HepG2 (cell line): ENCODE results near the gene ITGB5. TPM values are rescaled to one million over a fixed set of nuclear protein-coding genes. Genes with fewer than 3 reads are reported as not detected.

Experiments
- AHDC1 ChIP-seq: sonication (generic); formaldehyde crosslinking; IDR thresholded peaks from 2 replicates; pipeline ENCODE4 v1.5.1; 2020; ENCODE audit warnings: mild to moderate bottlenecking, missing genetic modification reagents, borderline replicate concordance
- IKZF4 ChIP-seq: sonication (generic); formaldehyde crosslinking; IDR thresholded peaks from 2 replicates; pipeline ENCODE4 v1.5.1; 2020; ENCODE audit warnings: borderline replicate concordance, mild to moderate bottlenecking, low read depth, missing genetic modification reagents; ENCODE audit errors: not compliant biosample characterization
- KAT7 ChIP-seq: IDR thresholded peaks from 2 replicates; pipeline ENCODE4 v1.6.1; 2018; ENCODE audit warnings: borderline replicate concordance, missing compliant biosample characterization
- PBX2 ChIP-seq: IDR thresholded peaks from 2 replicates; pipeline ENCODE4 v1.6.1; 2016; ENCODE audit warnings: control low read depth
- TEF ChIP-seq: sonication (generic); formaldehyde crosslinking; IDR thresholded peaks from 2 replicates; pipeline ENCODE4 v1.5.0; 2020; ENCODE audit warnings: missing genetic modification reagents
- THAP9 ChIP-seq: sonication (generic); formaldehyde crosslinking; IDR thresholded peaks from 2 replicates; pipeline ENCODE4; 2020; ENCODE audit warnings: missing genetic modification reagents, mild to moderate bottlenecking, borderline replicate concordance
- U2AF2 ChIP-seq: fragments of 200-400 bp; formaldehyde crosslinking; IDR thresholded peaks from 2 replicates; pipeline ENCODE4 v1.6.1; 2017; ENCODE audit warnings: low read depth, mild to moderate bottlenecking, low read length
- ZHX1 ChIP-seq: sonication (generic); formaldehyde crosslinking; IDR thresholded peaks from 2 replicates; pipeline ENCODE4 v1.8.1; 2022; ENCODE audit warnings: low read depth, mild to moderate bottlenecking, missing genetic modification reagents
- ZNF12 ChIP-seq: sonication (generic); formaldehyde crosslinking; IDR thresholded peaks from 2 replicates; pipeline ENCODE4 v1.5.0; 2020; ENCODE audit warnings: missing genetic modification reagents
- ZNF503 ChIP-seq: sonication (generic); formaldehyde crosslinking; IDR thresholded peaks from 2 replicates; pipeline ENCODE4 v1.4.0; 2020; ENCODE audit warnings: missing genetic modification reagents
- polyA plus RNA-seq, 8 experiments: library from polyadenylated mRNA; depleted of rRNA in 3 of 8; stranded (reverse) in 7 of 8; unstranded in 1 of 8; fragments of >200 nt; fragmentation: Illumina TruSeq in 4 of 8; extraction: Trizol in 4 of 8; gene quantifications; 2 replicates each; pipeline versions ENCODE4 v1.2.1 to v1.2.3, GENCODE V29; 2011 to 2016; ENCODE audit warnings: low read depth in 4 of 8, missing spikeins in 1 of 8, mixed read lengths in 1 of 8; ENCODE audit not compliant: insufficient read depth in 1 of 8
- total RNA-seq, 5 experiments: library from RNA; depleted of rRNA; stranded (reverse); fragments of >200 nt; fragmentation: Illumina TruSeq; extraction: Trizol; gene quantifications; 2 replicates each; pipeline ENCODE4 v1.2.3, GENCODE V29; 2016; ENCODE audit warnings: low read depth in 1 of 5

ITGB5 gene
- total and polyA plus RNA-seq, 2 of the 13 experiments (the other 11 are each of a cell fraction or from before 2014, with no cell fraction given), result 74.1 to 343 TPM

- TF ChIP-seq ZNF503 (CRISPR knock-in tag), result peak; percentile 85; the same call in 1 of the 2 replicates
- TF ChIP-seq ZNF12, result no peak; the same call in 1 of the 2 replicates
- TF ChIP-seq PBX2 (CRISPR knock-in tag), result no peak
- no peak for TF ChIP-seq U2AF2
- TF ChIP-seq KAT7 (CRISPR knock-in tag), result no peak
- peak; percentile 28; the same call in 1 of the 2 replicates for TF ChIP-seq THAP9
- TF ChIP-seq TEF (CRISPR knock-in tag), result no peak
- TF ChIP-seq AHDC1, result peak; percentile 67; the same call in 1 of the 2 replicates
- no peak for TF ChIP-seq IKZF4
- TF ChIP-seq ZHX1 (CRISPR knock-in tag), result 0 out of 2 replicates have a peak, but pooled peaks have one; percentile 10
Observed at GRCh38 chr3:124834723-124835718, 52.1 kb downstream of the ITGB5 start (continued).
